ENCODE measurements around the gene CST3. TPM values are rescaled to one million over a fixed set of nuclear protein-coding genes. Genes with fewer than 3 reads are reported as not detected.

The CST3 gene
- total RNA-seq, 2 donors from 2014 or later = 131 to 177 TPM

- DNase-seq = peak; percentile 47
- Histone ChIP-seq H3K9me3 (ENCODE audit: control insufficient read depth, low read length) (no peaks in the 10 kb centered on the region), H3K9ac (ENCODE audit: extremely low read depth, low read length, poor library complexity, severe bottlenecking) (no peak overlapping the region), H3K36me3 (ENCODE audit: control insufficient read depth, insufficient read depth, low read length) (no peaks in the 10 kb centered on the region), H3K27ac (ENCODE audit: low read depth, low read length) (no peak overlapping the region), H3K4me1 (ENCODE audit: control insufficient read depth, insufficient read depth, low read length) (no peaks in the 10 kb centered on the region), H3K27me3 (ENCODE audit: control insufficient read depth, insufficient read depth, low read length, poor library complexity, severe bottlenecking) (no peaks in the 10 kb centered on the region), H3K4me3 (ENCODE audit: low read length) (no peak overlapping the region)
- Mint-ChIP-seq H3K36me3 (ENCODE audit: low read depth) (no peaks in the 10 kb centered on the region), H3K9me3 (peaks cover 8% of the 10 kb centered on the region), H3K4me1 (peaks cover 7% of the 10 kb centered on the region), H3K27me3 (ENCODE audit: insufficient read depth) (peaks cover 7% of the 10 kb centered on the region), H3K4me3 (no peak overlapping the region), H3K27ac (no peak overlapping the region)
- WGBS, 2 experiments (ENCODE audit: insufficient coverage in 1 of 2, insufficient read length in 1 of 2) = 85 to 91% methylated on average over 9 to 13 of the region's 13 CpGs
- no peak for TF ChIP-seq CTCF (conservative IDR thresholded peaks at IDR 0.05)
Measured at GRCh38 chr20:23586735-23587525, 50.8 kb downstream of the CST3 start.

GRCh38 chr20:23585808-23586734, 51.7 kb downstream of the CST3 start:
- Histone ChIP-seq H3K4me1 (ENCODE audit: control insufficient read depth, insufficient read depth, low read length) (no peaks in the 10 kb centered on the region), H3K27ac (ENCODE audit: low read depth, low read length) (no peak overlapping the region), H3K36me3 (ENCODE audit: control insufficient read depth, insufficient read depth, low read length) (no peaks in the 10 kb centered on the region), H3K27me3 (ENCODE audit: control insufficient read depth, insufficient read depth, low read length, poor library complexity, severe bottlenecking) (no peaks in the 10 kb centered on the region), H3K9me3 (ENCODE audit: control insufficient read depth, low read length) (peaks cover under 1% of the 10 kb centered on the region), H3K9ac (ENCODE audit: extremely low read depth, low read length, poor library complexity, severe bottlenecking) (no peak overlapping the region), H3K4me3 (ENCODE audit: low read length) (no peak overlapping the region)
- Mint-ChIP-seq H3K4me3 (no peak overlapping the region), H3K27me3 (ENCODE audit: insufficient read depth) (peaks cover 7% of the 10 kb centered on the region), H3K4me1 (peaks cover 7% of the 10 kb centered on the region), H3K27ac (no peak overlapping the region), H3K36me3 (ENCODE audit: low read depth) (no peaks in the 10 kb centered on the region), H3K9me3 (peaks cover 11% of the 10 kb centered on the region)
- no peak for TF ChIP-seq CTCF (conservative IDR thresholded peaks at IDR 0.05)
- DNase-seq = peak; percentile 31
- 80 to 93% methylated on average over 2 to 5 of the region's 5 CpGs for WGBS, 2 experiments (ENCODE audit: insufficient coverage in 1 of 2, insufficient read length in 1 of 2)

GRCh38 chr20:23585449-23585807, 52.3 kb downstream of the CST3 start:
- H3K9me3 ChIP-seq (ENCODE audit: control insufficient read depth, low read length) = peaks cover 7% of the 10 kb centered on the region
- H3K9me3 Mint-ChIP-seq = peaks cover 14% of the 10 kb centered on the region
- H3K9ac ChIP-seq (ENCODE audit: extremely low read depth, low read length, poor library complexity, severe bottlenecking) = no peak overlapping the region
- no peaks in the 10 kb centered on the region for H3K36me3 Mint-ChIP-seq (ENCODE audit: low read depth)
- no peak overlapping the region for H3K4me3 ChIP-seq (ENCODE audit: low read length)
- no peak overlapping the region for H3K27ac Mint-ChIP-seq
- no peak overlapping the region for H3K4me3 Mint-ChIP-seq
- TF ChIP-seq CTCF (conservative IDR thresholded peaks at IDR 0.05) = no peak
- H3K27ac ChIP-seq (ENCODE audit: low read depth, low read length) = no peak overlapping the region
- no peaks in the 10 kb centered on the region for H3K36me3 ChIP-seq (ENCODE audit: control insufficient read depth, insufficient read depth, low read length)
- peaks cover 7% of the 10 kb centered on the region for H3K27me3 Mint-ChIP-seq (ENCODE audit: insufficient read depth)
- peak; percentile 26 for DNase-seq
- H3K27me3 ChIP-seq (ENCODE audit: control insufficient read depth, insufficient read depth, low read length, poor library complexity, severe bottlenecking) = no peaks in the 10 kb centered on the region
- peaks cover 7% of the 10 kb centered on the region for H3K4me1 Mint-ChIP-seq
- H3K4me1 ChIP-seq (ENCODE audit: control insufficient read depth, insufficient read depth, low read length) = no peaks in the 10 kb centered on the region
- WGBS, 2 experiments (ENCODE audit: insufficient coverage in 1 of 2, insufficient read length in 1 of 2) = 87 to 95% methylated on average over 4 to 5 of the region's 5 CpGs
